NB4 (cell line): ENCODE results near the gene LIN7C.

Source experiments
- DNase-seq: peaks from one replicate; pipeline ENCODE4 v3.0.0; 2010; ENCODE audit warnings: low read depth
- H3K4me3 ChIP-seq: one replicate; pipeline ENCODE4 v1.5.1; 2011; ENCODE audit warnings: mild to moderate bottlenecking, low read depth, low read length, moderate library complexity
- MYC ChIP-seq: IDR thresholded peaks from 2 replicates; pipeline ENCODE4 v1.6.1; 2011; ENCODE audit warnings: low read depth, low read length
- POLR2A ChIP-seq: IDR thresholded peaks from 2 replicates; pipeline ENCODE4 v1.6.1; 2011; ENCODE audit warnings: mild to moderate bottlenecking; ENCODE audit not compliant: insufficient read length; ENCODE audit errors: extremely low read depth
- TF ChIP-seq, protein P1 (sequence below): IDR thresholded peaks from one replicate; pipeline ENCODE4 v1.5.1; 2012; ENCODE audit warnings: low read depth, low read length
- TF ChIP-seq, protein P2 (sequence below): IDR thresholded peaks from 2 replicates; pipeline ENCODE4 v1.6.1; 2011; ENCODE audit warnings: low read depth, low read length

The LIN7C gene

DNA sequence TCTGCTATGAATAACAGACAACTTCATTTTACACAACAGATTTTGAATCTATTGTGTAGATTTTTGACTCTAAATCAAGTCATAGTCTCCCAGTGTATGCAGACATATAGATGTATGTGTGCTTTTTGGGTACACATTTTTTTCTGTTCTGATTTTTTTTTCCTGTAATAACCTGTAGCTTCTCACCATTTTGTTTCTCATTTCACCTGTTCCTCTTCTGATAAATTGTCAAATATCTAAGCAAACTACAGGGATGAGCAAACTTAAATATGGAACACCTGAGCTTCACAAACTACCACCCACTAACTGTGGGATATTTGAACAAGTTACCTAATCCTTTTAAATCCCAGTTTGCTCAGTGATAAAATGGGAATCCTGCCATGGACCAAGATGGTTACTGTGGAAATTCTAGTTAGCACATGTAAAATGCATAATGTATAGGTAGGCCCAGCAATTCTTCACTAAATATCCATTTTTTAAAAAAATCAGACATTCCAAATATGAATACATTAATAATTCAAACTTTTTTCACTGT lies 49.7 kb downstream of the LIN7C start:
- DNase-seq: no peak
- TF ChIP-seq POLR2A: no peak
- TF ChIP-seq, protein P1, sequence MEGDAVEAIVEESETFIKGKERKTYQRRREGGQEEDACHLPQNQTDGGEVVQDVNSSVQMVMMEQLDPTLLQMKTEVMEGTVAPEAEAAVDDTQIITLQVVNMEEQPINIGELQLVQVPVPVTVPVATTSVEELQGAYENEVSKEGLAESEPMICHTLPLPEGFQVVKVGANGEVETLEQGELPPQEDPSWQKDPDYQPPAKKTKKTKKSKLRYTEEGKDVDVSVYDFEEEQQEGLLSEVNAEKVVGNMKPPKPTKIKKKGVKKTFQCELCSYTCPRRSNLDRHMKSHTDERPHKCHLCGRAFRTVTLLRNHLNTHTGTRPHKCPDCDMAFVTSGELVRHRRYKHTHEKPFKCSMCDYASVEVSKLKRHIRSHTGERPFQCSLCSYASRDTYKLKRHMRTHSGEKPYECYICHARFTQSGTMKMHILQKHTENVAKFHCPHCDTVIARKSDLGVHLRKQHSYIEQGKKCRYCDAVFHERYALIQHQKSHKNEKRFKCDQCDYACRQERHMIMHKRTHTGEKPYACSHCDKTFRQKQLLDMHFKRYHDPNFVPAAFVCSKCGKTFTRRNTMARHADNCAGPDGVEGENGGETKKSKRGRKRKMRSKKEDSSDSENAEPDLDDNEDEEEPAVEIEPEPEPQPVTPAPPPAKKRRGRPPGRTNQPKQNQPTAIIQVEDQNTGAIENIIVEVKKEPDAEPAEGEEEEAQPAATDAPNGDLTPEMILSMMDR: no peak
- TF ChIP-seq MYC: no peak
- TF ChIP-seq, protein P2, sequence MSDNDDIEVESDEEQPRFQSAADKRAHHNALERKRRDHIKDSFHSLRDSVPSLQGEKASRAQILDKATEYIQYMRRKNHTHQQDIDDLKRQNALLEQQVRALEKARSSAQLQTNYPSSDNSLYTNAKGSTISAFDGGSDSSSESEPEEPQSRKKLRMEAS: no peak
- no peak overlapping the region for H3K4me3 ChIP-seq

DNA sequence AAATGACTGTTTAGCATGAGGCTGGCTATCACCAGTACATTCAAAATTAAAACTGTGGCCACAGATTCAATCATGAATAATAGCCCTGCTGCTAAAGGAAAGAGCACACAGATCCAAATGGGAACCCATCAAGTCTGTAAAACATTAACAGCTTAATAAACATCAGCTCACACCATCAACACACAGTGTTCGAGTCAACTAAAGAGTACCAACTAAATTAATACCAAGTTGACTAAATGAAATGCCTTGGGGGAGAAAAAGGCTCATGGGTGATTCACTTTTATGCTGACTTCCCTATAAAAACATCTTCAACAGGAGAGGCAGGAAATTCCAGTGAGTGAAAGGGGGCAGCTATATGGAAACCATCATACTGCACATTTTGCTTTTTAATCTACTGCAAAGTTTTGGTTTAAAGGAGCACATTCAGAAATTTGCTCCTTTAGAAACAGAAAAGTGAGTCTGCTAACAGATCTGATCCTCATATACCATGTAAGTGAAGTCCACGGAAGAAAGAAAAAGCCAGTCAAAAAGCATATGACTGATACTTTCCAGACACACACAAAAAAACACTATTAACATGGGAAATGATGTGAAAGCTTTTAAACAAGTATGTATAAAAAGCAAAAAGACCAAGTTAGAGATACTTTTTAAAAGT lies 50.3 kb downstream of the LIN7C start:
- H3K4me3 ChIP-seq: no peak overlapping the region
- TF ChIP-seq MYC (no peak), POLR2A (no peak)
- TF ChIP-seq, protein P2: no peak
- TF ChIP-seq, protein P1: no peak
- no peak for DNase-seq

DNA sequence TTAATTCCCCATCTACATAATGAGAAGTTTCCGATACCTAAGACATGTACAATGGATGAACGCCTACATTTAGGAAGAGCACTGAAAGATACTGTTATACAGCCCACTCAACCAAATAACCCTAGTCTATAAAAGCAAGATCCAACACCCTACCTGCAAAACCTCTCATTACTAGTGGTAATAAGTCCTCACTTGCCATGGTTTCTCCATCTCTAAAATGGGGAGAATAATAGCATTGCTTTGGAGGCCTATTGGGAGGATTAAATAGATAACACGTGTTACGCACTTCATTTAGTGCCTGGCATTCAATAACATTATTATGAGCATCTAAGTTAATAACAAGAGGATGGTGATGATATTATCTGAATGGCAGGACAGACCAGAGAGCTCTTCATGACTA lies 50.9 kb downstream of the LIN7C start:
- no peak for TF ChIP-seq POLR2A
- TF ChIP-seq, protein P2: no peak
- TF ChIP-seq, protein P1: no peak
- TF ChIP-seq MYC: no peak
- no peak for DNase-seq
- H3K4me3 ChIP-seq: no peak overlapping the region

DNA sequence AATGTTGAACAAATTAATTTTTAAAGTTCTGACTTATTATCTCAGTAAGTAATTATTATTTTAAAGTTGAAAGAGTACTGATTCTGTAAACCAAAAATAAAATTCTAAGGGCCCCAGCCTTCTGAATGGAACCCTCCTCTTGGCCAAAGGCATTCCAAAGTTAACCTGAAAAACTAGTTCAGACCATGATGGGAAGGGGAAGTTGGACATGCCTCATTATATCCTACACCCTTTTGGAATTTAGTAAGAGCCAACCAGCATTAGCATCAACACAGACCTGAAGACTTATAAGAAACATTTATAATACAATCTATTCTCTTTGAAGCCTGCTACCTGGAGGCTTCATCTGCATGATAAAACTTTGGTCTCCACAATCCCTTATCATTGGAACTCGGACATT lies 52.9 kb downstream of the LIN7C start:
- H3K4me3 ChIP-seq: no peak overlapping the region
- TF ChIP-seq POLR2A (no peak), MYC (no peak)
- TF ChIP-seq, protein P1: no peak
- TF ChIP-seq, protein P2: no peak
- no peak for DNase-seq

DNA sequence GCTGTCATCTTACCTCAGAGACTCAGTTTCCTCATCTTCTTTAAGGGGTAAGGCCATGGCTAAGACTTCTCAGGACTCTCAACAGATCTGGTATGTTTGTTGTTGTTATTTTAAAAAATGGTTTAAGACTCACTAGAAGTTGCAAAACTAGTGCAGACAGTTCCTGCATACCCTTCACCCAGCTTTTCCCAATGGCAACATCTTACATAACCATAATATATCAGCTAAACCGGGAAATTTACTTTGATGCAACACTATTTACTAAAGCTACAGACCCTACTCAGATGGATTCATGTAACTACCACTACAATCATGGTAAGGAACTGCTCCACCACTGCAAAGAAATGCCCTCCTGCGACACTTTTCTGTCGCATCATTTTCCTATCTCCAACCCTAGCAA lies 54.4 kb downstream of the LIN7C start:
- TF ChIP-seq MYC (no peak), POLR2A (no peak)
- TF ChIP-seq, protein P2: no peak
- TF ChIP-seq, protein P1: no peak
- DNase-seq: no peak
- H3K4me3 ChIP-seq: no peak overlapping the region
